ENCODE data around the gene HNRNPC. TPM values are rescaled to one million over a fixed set of nuclear protein-coding genes. Genes with fewer than 3 reads are reported as not detected.

The HNRNPC gene
- total and polyA plus RNA-seq, 8 donors: 118 to 269 (median 184) TPM

DNA sequence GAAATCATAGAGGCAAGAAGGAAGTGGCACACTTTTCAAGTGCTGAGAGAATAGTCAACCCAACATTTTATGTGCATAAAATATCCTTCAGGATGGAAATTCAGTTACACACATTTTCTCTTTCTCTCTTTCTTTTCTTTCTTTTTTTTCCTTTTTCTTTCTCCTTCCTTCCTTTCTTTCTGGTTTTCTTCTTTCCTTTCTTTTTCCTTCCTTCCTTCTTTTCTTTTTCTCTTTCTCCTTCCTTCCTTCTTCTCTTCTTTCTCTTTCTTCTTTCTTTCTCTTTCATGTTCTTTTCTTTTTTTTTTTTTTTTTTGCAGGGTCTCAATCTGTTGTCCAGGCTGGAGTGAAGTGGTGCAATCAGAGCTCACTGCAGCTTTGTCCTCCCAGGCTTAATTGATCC, 74.6 kb downstream of the HNRNPC start:
- no peak for ATAC-seq
- no peak overlapping the region for H3K4me3 ChIP-seq
- no peak overlapping the region for H3K27ac ChIP-seq
- H3K4me1 ChIP-seq: no peaks in the 10 kb centered on the region
- no peaks in the 10 kb centered on the region for H3K27me3 ChIP-seq
- H3K36me3 ChIP-seq: no peaks in the 10 kb centered on the region
- H3K9me3 ChIP-seq: no peaks in the 10 kb centered on the region
- FAIRE-seq: no peak
- no peak for TF ChIP-seq CTCF (IDR thresholded peaks at IDR 0.05)
- no peak for DNase-seq
- intact Hi-C loops (cut with DNase I): no loop called here

GRCh38 chr14:21192875-21193535, 76.2 kb downstream of the HNRNPC start:
- H3K36me3 ChIP-seq: no peaks in the 10 kb centered on the region
- WGBS, 2 donors: 78 to 83% methylated on average over 7 of the region's 7 CpGs
- intact Hi-C loops (cut with DNase I): no loop called here
- H3K27ac ChIP-seq: no peak overlapping the region
- ATAC-seq (no peak), DNase-seq (peak in 1 of 6 donors; percentile 48), FAIRE-seq (no peak)
- no peaks in the 10 kb centered on the region for H3K9me3 ChIP-seq
- no peaks in the 10 kb centered on the region for H3K27me3 ChIP-seq
- TF ChIP-seq CTCF (IDR thresholded peaks at IDR 0.05): no peak
- no peaks in the 10 kb centered on the region for H3K4me1 ChIP-seq
- no peak overlapping the region for H3K4me3 ChIP-seq

DNA sequence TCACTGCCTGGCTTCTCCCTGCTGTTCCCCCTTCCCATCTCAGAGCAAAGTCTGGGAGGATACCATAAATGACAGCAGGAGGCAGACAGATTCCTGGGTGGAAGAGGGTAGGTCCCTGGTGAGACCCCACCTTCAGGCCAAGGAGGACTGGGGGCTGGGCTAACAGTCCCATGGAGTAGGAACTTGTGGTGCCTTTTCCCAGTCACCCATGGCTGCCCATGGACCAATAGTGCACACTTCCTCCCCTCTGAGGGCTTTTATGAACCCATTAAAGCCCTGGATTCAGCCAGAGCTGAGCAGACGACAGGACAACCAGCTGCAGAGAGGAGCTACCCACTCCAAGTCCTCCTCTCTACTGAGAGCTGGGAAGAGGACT, 76.8 kb downstream of the HNRNPC start:
- Histone ChIP-seq H3K36me3 (no peaks in the 10 kb centered on the region), H3K9me3 (no peaks in the 10 kb centered on the region), H3K27me3 (no peaks in the 10 kb centered on the region), H3K4me3 (peak overlapping the region in 2 of 4 donors; percentile 24 to 42), H3K27ac (no peak overlapping the region), H3K4me1 (no peaks in the 10 kb centered on the region)
- no peak for FAIRE-seq
- intact Hi-C loops (cut with DNase I): no loop called here
- DNase-seq: no peak
- no peak for TF ChIP-seq CTCF (IDR thresholded peaks at IDR 0.05)
- WGBS, 2 donors: 38 to 50% methylated on average over 1 of the region's 1 CpG
- peak in 2 of 4 donors; percentile 11 to 26 for ATAC-seq

DNA sequence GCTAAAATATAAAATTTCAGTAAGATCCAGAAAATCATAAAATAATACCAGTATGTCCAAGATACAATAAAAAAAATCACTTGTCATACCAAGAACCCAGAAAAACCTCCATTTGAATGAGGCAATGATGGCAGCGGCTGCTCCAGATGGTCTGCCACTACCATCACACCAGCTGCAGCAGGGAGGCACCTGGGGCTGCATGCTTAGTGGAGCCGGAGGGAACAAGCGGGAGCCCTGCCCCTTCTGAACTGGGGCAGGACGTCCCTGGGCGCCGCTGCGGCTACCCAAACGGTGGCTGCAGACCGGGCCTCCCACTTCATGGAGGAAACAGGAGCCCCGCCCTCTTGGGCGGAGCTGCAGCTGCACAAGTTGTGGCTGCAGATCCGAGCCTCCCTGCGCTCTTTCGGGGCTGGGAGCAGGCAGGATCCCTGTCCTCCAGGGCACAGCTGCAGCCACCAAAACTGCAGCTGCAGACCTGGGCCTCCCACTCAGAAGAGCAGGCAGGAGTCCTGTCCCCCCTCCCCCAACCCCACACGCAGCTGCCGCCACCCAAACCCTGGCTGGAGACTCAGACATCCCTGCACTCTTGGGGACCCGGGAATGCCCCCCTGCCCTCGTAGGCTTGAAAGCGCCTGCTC, 77.3 kb downstream of the HNRNPC start:
- intact Hi-C loops (cut with DNase I): no loop called here
- Histone ChIP-seq H3K9me3 (no peaks in the 10 kb centered on the region), H3K36me3 (no peaks in the 10 kb centered on the region), H3K4me3 (peak overlapping the region in 2 of 4 donors; percentile 24 to 42), H3K27me3 (no peaks in the 10 kb centered on the region), H3K4me1 (no peaks in the 10 kb centered on the region), H3K27ac (no peak overlapping the region)
- ATAC-seq: peak; percentile 87 to 99 (median 94)
- no peak for TF ChIP-seq CTCF (IDR thresholded peaks at IDR 0.05)
- WGBS, 2 donors: 11 to 15% methylated on average over 19 of the region's 19 CpGs
- peak; percentile 49 to 87 (median 71) for DNase-seq
- FAIRE-seq: no peak

- Histone ChIP-seq H3K9me3 (no peaks in the 10 kb centered on the region), H3K4me3 (peak overlapping the region in 1 of 4 donors; percentile 42), H3K27me3 (no peaks in the 10 kb centered on the region), H3K27ac (no peak overlapping the region), H3K36me3 (no peaks in the 10 kb centered on the region), H3K4me1 (no peaks in the 10 kb centered on the region)
- TF ChIP-seq CTCF (IDR thresholded peaks at IDR 0.05): no peak
- FAIRE-seq (no peak), DNase-seq (no peak), ATAC-seq (no peak)
- WGBS, 2 donors: 83 to 88% methylated on average over 7 of the region's 7 CpGs
- intact Hi-C loops (cut with DNase I): no loop called here
Observed at GRCh38 chr14:21191261-21191808, 77.9 kb downstream of the HNRNPC start.

All from pancreas (tissue), 10 donors.